GM19463 (cell line): Measurements from ENCODE around the gene SPTBN1.
A peak's percentile ranks its signal among the peaks of the same experiment; 100 is the strongest.

Experiments used
- ATAC-seq: cut with Tn5 transposase; IDR thresholded peaks from one replicate; pipeline ENCODE4 v1.9.1; 2021; ENCODE audit warnings: mild to moderate bottlenecking, moderate library complexity; ENCODE audit not compliant: unreplicated experiment

The SPTBN1 gene

DNA sequence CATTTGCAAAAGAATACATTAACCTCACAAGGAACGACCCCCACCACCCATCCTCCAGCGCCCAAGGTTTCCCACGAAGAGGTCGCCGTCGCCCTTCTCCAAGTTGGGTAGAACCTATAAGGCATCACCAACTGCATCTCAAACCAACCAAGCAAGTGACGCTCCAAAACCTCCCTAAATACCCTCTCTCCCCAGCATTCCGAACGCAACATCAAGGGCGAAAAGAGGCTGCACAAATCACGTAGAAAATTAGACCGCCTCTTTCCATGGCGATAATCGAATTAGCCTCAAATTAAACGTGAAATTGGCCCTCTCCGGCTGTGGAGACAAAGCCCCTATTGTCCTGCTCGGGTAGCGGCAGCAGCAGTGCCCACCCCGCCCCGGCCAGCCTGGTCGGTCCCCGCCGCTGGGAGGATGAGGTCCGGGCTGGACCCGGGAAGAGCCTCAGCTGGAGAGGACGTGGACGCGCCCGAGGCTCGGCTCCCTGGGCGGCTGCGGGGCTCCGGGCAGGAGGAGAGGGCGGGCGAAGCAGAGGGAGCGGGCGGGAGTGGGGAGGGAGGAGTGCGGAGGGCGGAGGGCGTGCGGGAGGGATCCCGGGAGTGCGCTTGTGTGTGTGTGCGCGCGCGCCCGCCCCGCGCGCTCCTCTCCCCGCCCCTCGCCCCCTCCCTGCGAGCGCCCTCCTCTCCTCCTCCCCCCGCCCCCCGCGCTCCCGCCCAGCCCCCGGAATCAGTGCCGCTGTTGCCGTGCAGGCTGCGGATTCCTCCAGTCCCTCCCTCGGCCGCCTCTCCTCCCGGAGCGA lies at the start of gene SPTBN1:
Gene SPTBN1, plus strand, starts transcription at position 765 of the 799 bp plus-strand sequence. CDS start 70,092 bp downstream, outside the sequence.
- peak; percentile 52 for ATAC-seq

- no peak for ATAC-seq
These were observed 48.4 kb upstream of the SPTBN1 start for GRCh38 chr2:54407693-54408092.

DNA sequence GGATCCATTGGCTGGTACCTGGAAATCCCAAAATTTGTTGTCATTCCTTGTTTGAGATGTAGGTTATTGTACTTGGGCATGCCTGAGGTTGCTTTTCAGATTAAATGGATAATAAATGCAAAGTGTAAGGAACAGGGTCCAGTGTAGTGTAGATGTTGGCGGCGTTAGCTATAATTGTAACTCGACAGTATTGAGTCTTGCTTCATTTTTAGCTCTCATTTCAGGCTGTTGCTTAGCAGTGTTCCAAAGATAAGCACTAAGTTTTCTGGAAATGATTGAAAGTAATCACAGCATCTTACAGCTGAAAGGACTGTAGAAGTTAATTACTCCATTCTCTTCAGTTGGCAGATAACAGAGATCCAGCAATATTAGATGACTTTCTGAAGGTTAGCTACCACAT lies 47.8 kb upstream of the SPTBN1 start:
- ATAC-seq, result no peak

GRCh38 chr2:54409752-54410151 lies 46.4 kb upstream of the SPTBN1 start:
- ATAC-seq, result no peak

DNA sequence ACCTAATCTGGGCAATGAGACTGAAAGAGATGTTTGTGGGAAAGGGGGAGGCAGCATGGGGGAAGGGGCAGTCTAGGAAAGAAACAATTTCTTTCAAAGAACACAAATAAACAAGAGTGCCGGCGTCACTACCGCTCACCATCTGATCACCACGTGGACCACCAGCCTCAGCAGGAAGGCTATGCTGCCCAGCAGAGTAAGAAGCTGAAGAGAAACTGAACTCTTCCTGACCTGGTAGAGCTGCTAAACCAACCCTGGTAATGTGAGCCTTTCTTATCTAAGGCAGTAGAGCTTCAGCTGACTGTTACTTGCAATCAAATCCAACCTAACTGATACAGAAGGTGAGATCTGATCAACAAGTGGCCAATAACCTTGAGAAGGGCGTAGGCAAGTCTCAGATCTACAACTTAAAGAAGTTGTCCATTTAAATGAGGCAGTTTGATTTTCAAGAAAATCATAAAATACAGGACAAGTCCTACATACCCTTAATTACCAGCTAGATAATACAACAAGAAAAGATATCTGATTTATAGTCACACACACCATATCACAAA lies 44.2 kb upstream of the SPTBN1 start:
- ATAC-seq, result no peak

DNA sequence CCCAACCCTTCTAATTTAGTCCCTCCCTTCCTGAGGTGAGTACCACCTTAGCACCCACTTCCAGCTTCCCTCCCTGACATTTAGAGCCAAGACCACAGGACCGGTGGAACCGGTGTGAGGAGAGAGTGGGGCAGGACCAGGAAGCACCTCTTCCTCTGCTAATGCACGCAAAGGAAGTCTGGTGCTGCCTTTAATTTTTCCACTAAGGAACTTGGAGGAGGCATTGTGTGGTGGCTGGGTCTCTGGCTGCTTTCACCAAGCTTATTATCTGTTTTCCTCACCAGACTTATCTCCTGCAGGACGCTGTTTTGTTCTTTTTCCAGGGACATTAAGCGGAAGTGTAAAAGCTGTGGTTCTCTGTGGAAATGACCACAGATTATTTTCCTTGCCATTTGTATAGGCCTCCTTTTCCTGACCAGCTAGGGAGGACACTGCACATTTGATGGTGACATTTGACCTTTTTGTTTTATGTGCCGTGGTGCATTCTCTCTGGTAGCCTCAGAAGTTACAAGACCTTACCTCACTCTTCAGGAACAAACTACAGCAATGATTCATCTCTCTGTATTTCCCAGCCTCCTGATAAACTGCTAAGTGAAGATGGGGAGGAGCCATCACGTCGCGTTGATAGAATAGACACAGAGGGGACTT lies 39.8 kb upstream of the SPTBN1 start:
- no peak for ATAC-seq

- no peak for ATAC-seq
These were observed 39.2 kb upstream of the SPTBN1 start for GRCh38 chr2:54416938-54417337.

DNA sequence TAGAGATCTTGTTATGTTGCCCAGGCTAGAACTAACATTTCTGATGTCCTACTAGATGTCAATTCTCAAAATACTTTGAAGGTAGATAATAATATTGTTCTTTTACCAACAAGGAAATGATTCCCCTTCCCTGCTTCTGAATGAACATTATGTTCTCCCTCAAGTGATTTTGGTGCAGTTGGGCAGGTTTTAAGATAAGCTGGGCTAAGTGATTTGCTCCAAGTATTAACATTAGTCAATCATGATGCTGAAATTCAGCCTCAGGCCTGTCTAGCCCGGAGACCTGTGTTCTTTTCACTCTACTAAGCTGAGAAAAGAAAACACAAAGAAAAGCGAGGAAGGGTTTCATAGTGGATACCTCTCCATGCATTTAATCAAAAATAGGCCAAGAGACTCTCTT lies 38.5 kb upstream of the SPTBN1 start:
- ATAC-seq, result no peak

GRCh38 chr2:54419388-54419787 lies 36.7 kb upstream of the SPTBN1 start:
- no peak for ATAC-seq

DNA sequence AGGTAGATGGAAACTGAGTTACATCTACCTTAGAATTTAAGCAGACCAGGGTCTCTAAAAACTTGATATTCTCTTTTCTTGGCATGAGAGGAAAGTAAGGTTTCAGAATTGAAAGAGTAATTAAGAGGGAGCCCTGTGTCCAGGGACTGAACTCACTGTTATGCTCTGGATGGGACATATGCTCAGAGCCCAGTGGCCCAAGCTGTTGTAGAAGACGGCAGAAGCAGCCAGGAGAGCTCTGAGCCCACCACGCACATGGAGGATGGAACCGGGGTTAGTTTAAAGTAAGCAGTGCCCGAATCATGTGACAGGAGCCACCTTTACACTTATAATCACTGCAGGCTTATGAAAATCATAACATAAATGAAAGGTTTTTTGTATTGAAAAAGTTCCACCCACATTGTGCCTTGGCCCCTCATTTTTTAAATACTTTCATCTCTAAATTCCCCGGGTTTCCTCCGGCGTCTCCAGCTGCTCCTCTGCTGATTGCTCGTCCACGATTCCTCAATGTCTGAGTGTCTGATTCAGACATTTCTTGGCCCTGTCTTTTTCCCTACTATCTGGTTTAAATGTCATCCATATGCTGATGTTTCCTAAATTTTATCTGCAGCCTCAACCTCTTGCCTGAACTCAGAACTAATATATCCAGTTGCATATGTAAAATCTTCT lies 36.1 kb upstream of the SPTBN1 start:
- ATAC-seq, result no peak

DNA sequence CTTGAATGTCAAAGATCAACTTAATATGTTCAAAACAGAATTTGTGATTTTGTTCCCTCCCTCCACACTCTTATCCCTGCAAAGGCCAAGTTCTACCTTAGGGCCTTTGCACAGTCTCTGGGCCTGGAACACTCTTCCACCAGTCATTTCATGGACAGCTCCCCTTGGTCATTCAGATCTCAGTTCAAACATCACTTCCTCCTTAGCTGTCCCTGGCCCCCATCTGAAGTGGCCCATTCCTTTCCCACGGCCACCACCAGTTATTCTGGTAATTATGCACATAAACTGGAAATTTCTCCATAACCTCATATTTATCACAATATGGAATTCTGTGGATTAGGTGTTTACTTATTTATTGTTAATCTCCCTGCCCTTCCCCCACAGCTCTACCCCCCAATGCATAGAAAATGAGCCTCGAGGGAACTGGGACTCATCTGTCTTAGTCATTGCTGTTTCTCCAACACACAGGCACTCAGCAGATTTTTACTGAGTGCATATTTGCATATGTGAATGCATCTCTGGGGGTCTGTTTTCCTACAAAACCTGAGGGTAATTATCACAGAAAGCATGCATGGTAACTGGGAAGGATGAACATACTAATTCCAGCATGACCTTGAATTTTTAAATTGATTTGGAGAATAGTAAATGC lies 35.5 kb upstream of the SPTBN1 start:
- ATAC-seq, result no peak

DNA sequence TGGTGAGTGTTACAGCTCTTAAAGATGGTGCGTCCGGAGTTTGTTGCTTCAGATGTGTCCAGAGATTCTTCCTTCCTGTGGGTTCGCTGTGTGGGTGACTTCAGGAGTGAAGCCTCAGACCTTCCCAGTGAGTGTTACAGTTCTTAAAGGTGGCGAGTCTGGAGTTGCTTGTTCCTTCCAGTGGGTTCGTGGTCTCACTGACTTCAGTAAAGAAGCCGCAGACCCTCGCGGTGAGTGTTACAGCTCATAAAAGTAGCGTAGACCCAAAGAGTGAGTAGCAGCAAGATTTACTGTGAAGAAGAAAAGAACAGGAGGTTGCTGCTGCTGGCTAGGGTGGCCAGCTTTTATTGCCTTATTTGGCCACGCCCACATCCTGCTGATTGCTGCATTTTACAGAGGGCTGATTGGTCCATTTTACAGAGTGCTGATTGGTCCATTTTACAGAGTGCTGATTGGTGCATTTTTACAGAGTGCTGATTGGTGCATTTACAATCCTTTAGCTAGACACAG lies 34.0 kb upstream of the SPTBN1 start:
- no peak for ATAC-seq

DNA sequence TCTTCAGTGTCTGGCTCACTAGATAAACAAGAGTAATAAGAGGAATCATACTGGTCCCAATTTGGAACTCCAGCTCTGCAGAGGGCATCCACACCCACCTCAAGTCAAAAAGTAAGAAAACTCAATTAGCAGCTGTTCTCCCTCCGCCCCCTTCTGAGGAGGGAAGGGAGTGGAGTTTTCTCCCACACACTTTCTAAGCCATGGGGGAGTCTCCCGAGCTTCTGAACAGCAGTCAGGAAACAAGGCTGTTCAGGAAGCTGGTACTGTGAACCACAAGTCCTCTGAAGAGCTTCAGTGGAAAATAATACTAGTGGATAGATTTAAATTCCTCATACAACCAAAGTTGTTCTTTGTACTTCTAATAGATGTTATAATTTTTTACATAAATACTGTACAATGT lies 32.9 kb upstream of the SPTBN1 start:
- ATAC-seq, result no peak

- no peak for ATAC-seq
These were observed 31.5 kb upstream of the SPTBN1 start for GRCh38 chr2:54424555-54425163.

DNA sequence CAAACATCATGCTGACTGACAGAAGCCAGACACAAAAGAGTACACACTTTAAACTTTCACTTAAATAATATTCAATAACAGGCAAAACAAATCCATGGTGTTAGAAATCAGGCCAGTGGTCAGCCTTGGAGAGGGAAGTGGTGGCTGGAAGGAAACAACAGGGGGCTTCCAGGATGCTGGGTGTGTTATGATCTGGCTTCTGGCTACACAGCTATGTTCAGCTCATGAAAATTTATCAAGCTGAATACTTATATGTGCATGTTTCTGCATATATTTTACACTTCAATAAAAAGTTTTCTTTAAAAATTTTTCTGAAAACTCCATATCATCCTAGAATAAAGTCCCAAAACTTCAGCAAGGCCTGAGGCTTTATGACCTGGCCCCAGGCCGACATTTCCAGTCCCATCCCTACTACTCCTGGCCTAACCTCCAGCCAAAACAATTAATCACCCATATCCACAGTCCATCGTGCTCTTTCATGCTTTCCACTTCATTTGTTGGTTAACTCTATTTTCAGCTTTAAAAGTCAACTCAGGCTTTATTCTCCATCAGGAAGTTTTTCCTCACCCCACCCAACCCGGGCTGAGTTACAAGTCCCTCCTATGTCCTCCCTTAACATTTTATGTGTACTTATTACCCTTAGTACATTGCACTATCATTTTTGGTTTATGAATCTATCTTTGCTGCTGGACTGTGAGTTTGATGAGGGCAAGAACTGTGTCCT lies 27.9 kb upstream of the SPTBN1 start:
- no peak for ATAC-seq

- no peak for ATAC-seq
These were observed 27.1 kb upstream of the SPTBN1 start for GRCh38 chr2:54429054-54429453.

DNA sequence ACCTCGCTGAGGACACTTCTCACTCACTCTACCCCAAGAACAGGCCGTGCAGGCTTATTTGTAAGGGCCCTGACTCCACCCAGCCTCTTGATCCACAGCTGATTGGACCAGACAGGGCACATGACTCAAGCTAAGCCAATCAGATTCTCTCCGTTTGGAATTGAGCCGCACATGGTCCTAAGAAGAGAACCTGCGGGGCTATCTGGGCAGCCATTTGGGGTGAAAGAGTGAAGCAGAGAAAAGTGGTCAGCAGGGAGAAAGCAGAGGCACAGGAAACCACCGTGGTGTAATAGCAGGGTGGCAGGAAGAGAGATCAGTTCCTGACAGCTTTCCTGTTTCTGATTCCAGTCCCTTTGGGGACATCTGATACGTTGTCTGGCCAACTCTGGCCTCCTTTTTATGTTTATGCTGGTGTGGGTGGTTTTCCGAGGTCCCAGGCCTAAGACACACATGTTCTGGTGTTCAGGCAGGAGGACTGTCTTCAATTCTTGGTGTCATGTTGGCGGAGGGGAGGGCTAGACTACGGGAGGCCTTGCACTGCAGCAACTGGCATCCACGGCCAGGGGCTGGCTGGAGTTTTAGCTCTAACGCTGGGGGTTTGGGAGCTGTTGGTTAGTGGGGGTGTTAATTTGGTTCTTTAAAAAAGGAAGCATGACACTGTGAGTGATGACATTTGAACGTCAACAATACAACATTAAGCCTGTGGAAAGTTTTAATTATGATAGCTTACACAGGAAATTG lies 26.1 kb upstream of the SPTBN1 start:
- no peak for ATAC-seq

DNA sequence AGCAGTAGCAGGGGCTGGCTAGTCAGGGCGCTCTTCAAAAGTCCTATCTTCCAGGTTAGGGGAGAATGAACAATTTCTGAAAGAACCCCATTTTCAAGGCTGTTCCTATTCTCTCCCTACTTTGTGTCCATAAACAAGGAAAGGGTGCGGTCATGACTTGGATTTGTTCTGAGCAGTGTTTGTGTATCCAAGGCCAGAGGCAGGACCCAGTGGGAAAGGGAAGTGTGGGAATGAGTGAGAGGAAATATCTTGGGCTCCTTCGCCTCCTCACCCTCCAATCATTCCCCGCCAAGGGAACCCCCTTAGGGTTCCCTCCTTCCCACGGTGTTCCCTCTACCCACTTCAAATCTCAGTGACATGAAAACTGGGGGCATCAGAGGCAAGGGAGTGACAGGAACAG lies 25.5 kb upstream of the SPTBN1 start:
- ATAC-seq, result no peak
